Adrenal gland (tissue), 5 donors: ENCODE measurements around the gene MDM2.

Experiments used
- CTCF ChIP-seq, 6 experiments: fragments of 450-650 bp in 4 of 6; fragments of 200-600 bp in 2 of 6; sonication (generic) in 1 of 6; IDR thresholded peaks; 1 replicate in 5 of 6; 2 replicates in 1 of 6; pipeline versions ENCODE4 v1.5.1 to v1.8.0; 2016 to 2021; ENCODE audit warnings: antibody characterized with exemption in 6 of 6, mild to moderate bottlenecking in 2 of 6, moderate library complexity in 1 of 6
- POLR2A ChIP-seq, 2 donors: fragments of 450-650 bp; IDR thresholded peaks; one replicate each; pipeline ENCODE4 v1.6.1; 2017; ENCODE audit warnings: antibody characterized with exemption in 2 of 2, mild to moderate bottlenecking in 2 of 2, moderate library complexity in 1 of 2
- donor health status: DM: no; HTN: no; CAD: no.

GRCh38 chr12:68894276-68894855 is 86.4 kb downstream of the MDM2 start:
- TF ChIP-seq CTCF (IDR thresholded peaks at IDR 0.05) = no peak
- TF ChIP-seq POLR2A (IDR thresholded peaks at IDR 0.05) = no peak
